Body of pancreas (tissue), 4 donors: ENCODE measurements around the gene SNTG2.

Experiments
- CTCF ChIP-seq, 7 experiments: fragments of 450-650 bp in 4 of 7; fragments of 200-600 bp in 3 of 7; sonication (generic) in 3 of 7; IDR thresholded peaks; one replicate each; pipeline ENCODE4 v1.5.1; 2016 to 2019; ENCODE audit warnings: antibody characterized with exemption in 7 of 7
- POLR2A ChIP-seq, 3 donors: fragments of 450-650 bp; IDR thresholded peaks; one replicate each; pipeline ENCODE4 v1.6.1; 2016; ENCODE audit warnings: antibody characterized with exemption in 3 of 3, mild to moderate bottlenecking in 2 of 3

- TF ChIP-seq CTCF (IDR thresholded peaks at IDR 0.05) = no peak
- TF ChIP-seq POLR2A (IDR thresholded peaks at IDR 0.05) = no peak
Observed at GRCh38 chr2:1210352-1210751, 259.7 kb downstream of the SNTG2 start.
